IMR-90 (cell line): Measurements from ENCODE around the gene ATP1A1. TPM values are rescaled to one million over a fixed set of nuclear protein-coding genes. Genes with fewer than 3 reads are reported as not detected.

Experiments used
- ATAC-seq: fragments of 200-7000 bp; cut with Tn5 transposase; 2 replicates; pipeline ENCODE4 v1.9.1; 2020; ENCODE audit warnings: low read depth, mild to moderate bottlenecking, moderate library complexity
- BruUV-seq: library from RNA; stranded (reverse); fragments of 400-500 nt; replicated peaks from 2 replicates; lab custom pipeline; 2021; lab: Mats Ljungman, UMichigan
- CTCF ChIA-PET: fragments of 300-600 bp; formaldehyde crosslinking; extraction: SDS; loops from one replicate; lab custom pipeline; 2021; ENCODE audit warnings: antibody characterized with exemption; lab: Yijun Ruan, JAX
- POLR2A ChIA-PET: fragments of 300-600 bp; sonication (Branson Sonifier 250); formaldehyde crosslinking; loops from one replicate; lab custom pipeline; 2022; ENCODE audit warnings: antibody characterized with exemption; ENCODE audit not compliant: unreplicated experiment; lab: Charles Lee
- DNase-seq: peaks from one replicate; pipeline ENCODE4 v3.0.0; 2013
- H2AFZ ChIP-seq: replicated peaks from 2 replicates; pipeline ENCODE3; 2013; ENCODE audit warnings: low read length, mild to moderate bottlenecking; ENCODE audit not compliant: poor library complexity
- H2AK5ac ChIP-seq: 2 replicates; pipeline ENCODE4 v1.6.1; 2013; ENCODE audit warnings: low read depth, low read length, inconsistent platforms
- H2AK9ac ChIP-seq: replicated peaks from 2 replicates; pipeline ENCODE3; 2013; ENCODE audit warnings: mild to moderate bottlenecking, low read depth, low read length, moderate library complexity; ENCODE audit not compliant: poor library complexity
- H2BK120ac ChIP-seq: 2 replicates; pipeline ENCODE4 v1.6.1; 2013; ENCODE audit warnings: low read depth, low read length, inconsistent platforms
- H2BK15ac ChIP-seq: 3 replicates; pipeline ENCODE4 v1.6.1; 2013; ENCODE audit warnings: low read depth, low read length, inconsistent platforms
- H2BK20ac ChIP-seq: 2 replicates; pipeline ENCODE4 v1.6.1; 2013; ENCODE audit warnings: low read depth, mild to moderate bottlenecking, inconsistent platforms, low read length, moderate library complexity
- H2BK5ac ChIP-seq: 2 replicates; pipeline ENCODE4 v1.6.1; 2013; ENCODE audit warnings: mild to moderate bottlenecking, low read depth, low read length, inconsistent platforms; ENCODE audit not compliant: poor library complexity, severe bottlenecking
- H3K14ac ChIP-seq: replicated peaks from 2 replicates; pipeline ENCODE4 v1.6.1; 2013; ENCODE audit warnings: low read depth, low read length, inconsistent platforms
- H3K18ac ChIP-seq: 2 replicates; pipeline ENCODE4 v1.6.1; 2013; ENCODE audit warnings: low read depth, low read length, control low read depth
- H3K23ac ChIP-seq: 2 replicates; pipeline ENCODE4 v1.6.1; 2013; ENCODE audit warnings: low read depth, low read length, inconsistent platforms
- H3K27ac ChIP-seq: 2 replicates; pipeline ENCODE4 v1.5.1; 2013; ENCODE audit warnings: mild to moderate bottlenecking, control low read depth, low read length; ENCODE audit not compliant: insufficient read depth
- H3K27me3 ChIP-seq: 2 replicates; pipeline ENCODE4 v1.6.1; 2013; ENCODE audit warnings: low read length; ENCODE audit not compliant: control insufficient read depth, insufficient read depth
- H3K36me3 ChIP-seq: 2 replicates; pipeline ENCODE4 v1.6.1; 2013; ENCODE audit warnings: low read length, mixed read lengths; ENCODE audit not compliant: control insufficient read depth, insufficient read depth
- H3K4ac ChIP-seq: 2 replicates; pipeline ENCODE4 v1.6.1; 2013; ENCODE audit warnings: low read depth, low read length, inconsistent platforms
- H3K4me1 ChIP-seq: 2 replicates; pipeline ENCODE4 v1.6.1; 2013; ENCODE audit warnings: low read length, mixed read lengths; ENCODE audit not compliant: control insufficient read depth, insufficient read depth
- H3K4me2 ChIP-seq: 2 replicates; pipeline ENCODE4 v1.6.1; 2013; ENCODE audit warnings: low read depth, mild to moderate bottlenecking, control low read depth, low read length, moderate library complexity
- H3K4me3 ChIP-seq: 2 replicates; pipeline ENCODE4 v1.5.1; 2013; ENCODE audit warnings: low read depth, mild to moderate bottlenecking, control low read depth, low read length, moderate library complexity; ENCODE audit not compliant: insufficient read depth
- H3K56ac ChIP-seq: 2 replicates; pipeline ENCODE4 v1.6.1; 2013; ENCODE audit warnings: low read length, inconsistent platforms; ENCODE audit not compliant: insufficient read depth; ENCODE audit errors: extremely low read depth
- H3K79me1 ChIP-seq, 2 experiments: 2 replicates each; pipeline ENCODE4 v1.6.1; 2013; ENCODE audit warnings: low read length in 2 of 2, inconsistent platforms in 1 of 2, low read depth in 1 of 2
- H3K9ac ChIP-seq: 2 replicates; pipeline ENCODE4 v1.6.1; 2013; ENCODE audit warnings: low read depth, low read length, control low read depth
- H3K9me1 ChIP-seq: 2 replicates; pipeline ENCODE4 v1.6.1; 2013; ENCODE audit warnings: low read length, inconsistent platforms; ENCODE audit not compliant: insufficient read depth
- H3K9me3 ChIP-seq: 2 replicates; pipeline ENCODE4 v1.6.1; 2013; ENCODE audit warnings: low read length; ENCODE audit not compliant: control insufficient read depth, insufficient read depth
- H4K20me1 ChIP-seq: 2 replicates; pipeline ENCODE4 v1.6.1; 2013; ENCODE audit warnings: low read length, inconsistent platforms; ENCODE audit not compliant: insufficient read depth
- H4K5ac ChIP-seq: 2 replicates; pipeline ENCODE4 v1.6.1; 2013; ENCODE audit warnings: mild to moderate bottlenecking, low read depth, low read length, control low read depth
- H4K8ac ChIP-seq, 2 experiments: 2 replicates each; pipeline ENCODE4 v1.6.1; 2013; ENCODE audit warnings: low read depth in 2 of 2, low read length in 2 of 2, control low read depth in 1 of 2, inconsistent platforms in 1 of 2
- H4K91ac ChIP-seq: 2 replicates; pipeline ENCODE4 v1.6.1; 2013; ENCODE audit warnings: low read depth, low read length, inconsistent platforms; ENCODE audit not compliant: insufficient read depth
- BHLHE40 ChIP-seq: fragments of 150-350 bp; IDR thresholded peaks from 2 replicates; pipeline ENCODE4 v1.6.1; 2016; ENCODE audit warnings: mild to moderate bottlenecking, low read depth, low read length
- CEBPB ChIP-seq: IDR thresholded peaks from 2 replicates; pipeline ENCODE4 v1.6.1; 2012; ENCODE audit warnings: low read depth, low read length, improper control_type of control experiment
- CHD1 ChIP-seq: IDR thresholded peaks from 2 replicates; pipeline ENCODE4 v1.6.1; 2012; ENCODE audit warnings: low read depth, low read length, improper control_type of control experiment
- CTCF ChIP-seq: conservative IDR thresholded peaks from 2 replicates; pipeline ENCODE4 v1.5.1; 2012; ENCODE audit warnings: mild to moderate bottlenecking, low read depth, low read length, improper control_type of control experiment
- ELK1 ChIP-seq: fragments of 150-350 bp; IDR thresholded peaks from 2 replicates; pipeline ENCODE4 v1.6.1; 2016; ENCODE audit warnings: low read depth, mild to moderate bottlenecking, low read length, moderate library complexity, borderline replicate concordance
- FOS ChIP-seq: fragments of 150-350 bp; IDR thresholded peaks from 2 replicates; pipeline ENCODE4 v1.6.1; 2016; ENCODE audit warnings: low read depth, low read length
- MAFK ChIP-seq: IDR thresholded peaks from 2 replicates; pipeline ENCODE4 v1.6.1; 2012; ENCODE audit warnings: low read depth, low read length, improper control_type of control experiment
- MAZ ChIP-seq: IDR thresholded peaks from 2 replicates; pipeline ENCODE4 v1.6.1; 2012; ENCODE audit warnings: low read depth, mild to moderate bottlenecking, low read length, improper control_type of control experiment, moderate library complexity, borderline replicate concordance
- MXI1 ChIP-seq: IDR thresholded peaks from 2 replicates; pipeline ENCODE4 v1.6.1; 2012; ENCODE audit warnings: low read depth, mild to moderate bottlenecking, low read length, moderate library complexity, borderline replicate concordance
- NFE2L2 ChIP-seq: fragments of 150-350 bp; IDR thresholded peaks from 2 replicates; pipeline ENCODE4 v1.6.1; 2016; ENCODE audit warnings: low read depth, mild to moderate bottlenecking, low read length
- POLR2A ChIP-seq: IDR thresholded peaks from 2 replicates; pipeline ENCODE4 v1.6.1; 2012; ENCODE audit warnings: mild to moderate bottlenecking, low read depth, low read length
- RAD21 ChIP-seq: IDR thresholded peaks from 2 replicates; pipeline ENCODE4 v1.6.1; 2012; ENCODE audit warnings: low read length, improper control_type of control experiment
- RCOR1 ChIP-seq: IDR thresholded peaks from 2 replicates; pipeline ENCODE4 v1.6.1; 2012; ENCODE audit warnings: mild to moderate bottlenecking, low read length, improper control_type of control experiment; ENCODE audit not compliant: insufficient replicate concordance
- RFX5 ChIP-seq: IDR thresholded peaks from 2 replicates; pipeline ENCODE4 v1.8.0; 2012; ENCODE audit warnings: low read depth, mild to moderate bottlenecking, low read length, moderate library complexity
- SMC3 ChIP-seq: fragments of 150-350 bp; IDR thresholded peaks from 2 replicates; pipeline ENCODE4 v1.6.1; 2016; ENCODE audit warnings: low read depth, mild to moderate bottlenecking, antibody characterized with exemption, low read length, moderate library complexity
- USF2 ChIP-seq: fragments of 150-350 bp; IDR thresholded peaks from 2 replicates; pipeline ENCODE4 v1.6.1; 2017; ENCODE audit warnings: mild to moderate bottlenecking, antibody characterized with exemption, low read length, low read depth
- WGBS, 2 experiments: methylation state at CpG; one replicate each; pipeline versions ENCODE4 v1.1.5 to v1.1.7; 2013; ENCODE audit warnings: missing lambda C conversion rate in 2 of 2; ENCODE audit not compliant: insufficient read length in 1 of 2; ENCODE audit errors: extremely low coverage in 2 of 2; 5-methylcytosine and 5-hydroxymethylcytosine counted together
- dilution Hi-C: fragments of 300-500 bp; cut with HindIII; formaldehyde crosslinking; loops from one replicate; pipeline ENCODE4 v1.14.3; 2018; ENCODE audit warnings: low sequenced_read_pairs; ENCODE audit not compliant: unreplicated experiment
- in situ Hi-C: fragments of 300-500 bp; cut with MboI; formaldehyde crosslinking; loops from 3 replicates; pipeline ENCODE4 v1.14.3; 2019; ENCODE audit warnings: low sequenced_read_pairs, inconsistent platforms, mixed read lengths
- intact Hi-C: fragments of 100-400 bp; cut with micrococcal nuclease; formaldehyde crosslinking; loops from 2 replicates; pipeline ENCODE4 v1.10.0; 2022
- polyA plus RNA-seq, 3 experiments: library from polyadenylated mRNA; depleted of rRNA; stranded (reverse); fragments of >200 nt; gene quantifications; 2 replicates each; pipeline ENCODE4 v1.2.3, GENCODE V29; 2012; ENCODE audit warnings: low replicate concordance in 1 of 3
- total RNA-seq: library from RNA; depleted of rRNA; stranded (reverse); fragments of >200 nt; gene quantifications from 2 replicates; pipeline ENCODE4 v1.2.3, GENCODE V29; 2012

ATP1A1 gene
- total and polyA plus RNA-seq, 2 of the 4 experiments (the other 2 are of a cell fraction) = 116 to 125 TPM

GRCh38 chr1:116414364-116414763, 41.3 kb downstream of the ATP1A1 start:
- no peak overlapping the region for H3K14ac ChIP-seq
- CTCF ChIA-PET = no interaction called here
- H2AK5ac ChIP-seq = no peak overlapping the region
- H2BK5ac ChIP-seq = no peak overlapping the region
- intact Hi-C loops (no loop called here), dilution Hi-C loops (no loop called here), in situ Hi-C loops (no loop called here)
- WGBS, 2 experiments = 100% methylated on average over 2 of the region's 3 CpGs; no CpG with 5 or more reads in 1 of the 2 experiments
- no peaks in the 10 kb centered on the region for H3K27me3 ChIP-seq
- H3K4me3 ChIP-seq = no peak overlapping the region
- no peak overlapping the region for H2AK9ac ChIP-seq
- H3K9ac ChIP-seq = no peak overlapping the region
- H4K91ac ChIP-seq = no peak overlapping the region
- no peak overlapping the region for H2BK15ac ChIP-seq
- no peaks in the 10 kb centered on the region for H3K9me3 ChIP-seq
- no peak overlapping the region for H4K5ac ChIP-seq
- H3K23ac ChIP-seq = no peak overlapping the region
- no peak overlapping the region for H3K4me2 ChIP-seq
- no peak overlapping the region for H3K18ac ChIP-seq
- H3K4me1 ChIP-seq = peaks cover 7% of the 10 kb centered on the region
- H4K8ac ChIP-seq = no peak overlapping the region
- ATAC-seq (no peak), DNase-seq (no peak)
- H3K4ac ChIP-seq = no peak overlapping the region
- no peak overlapping the region for H2AFZ ChIP-seq
- POLR2A ChIA-PET = no interaction called here
- BruUV-seq = no TSS peak
- no peak overlapping the region for H2BK20ac ChIP-seq
- H3K36me3 ChIP-seq = no peaks in the 10 kb centered on the region
- H4K20me1 ChIP-seq = no peaks in the 10 kb centered on the region
- no peak overlapping the region for H3K56ac ChIP-seq
- peaks cover 3% of the 10 kb centered on the region; the same call in 1 of the 2 replicates for H3K9me1 ChIP-seq
- no peak overlapping the region for H2BK120ac ChIP-seq
- no peak for TF ChIP-seq CTCF
- TF ChIP-seq SMC3 = no peak
- TF ChIP-seq ELK1 = no peak
- no peak for TF ChIP-seq FOS
- no peak for TF ChIP-seq USF2
- TF ChIP-seq MAZ = no peak
- no peak for TF ChIP-seq RAD21
- no peak for TF ChIP-seq RCOR1
- no peak for TF ChIP-seq CEBPB
- no peak for TF ChIP-seq MAFK
- no peak for TF ChIP-seq MXI1
- no peak for TF ChIP-seq POLR2A
- no peak for TF ChIP-seq NFE2L2
- TF ChIP-seq BHLHE40 = no peak
- no peak for TF ChIP-seq RFX5
- TF ChIP-seq CHD1 = no peak
- H3K79me1 ChIP-seq = peaks cover 7 to 14% of the 10 kb centered on the region in 2 experiments
- no peak overlapping the region for H3K27ac ChIP-seq
